ENCODE results near the gene FGF5. TPM values are rescaled to one million over a fixed set of nuclear protein-coding genes. Genes with fewer than 3 reads are reported as not detected.
A peak's percentile ranks its signal among the peaks of the same experiment; 100 is the strongest.

Gene FGF5
- total RNA-seq, 1 donor from 2014 or later, result not detected

- DNase-seq, result peak; percentile 93
- peaks cover 6% of the 10 kb centered on the region for H3K4me1 ChIP-seq
- H3K36me3 ChIP-seq, result no peaks in the 10 kb centered on the region
- H3K27ac ChIP-seq, result no peak within 1 kb of the TSS
- peak; percentile 98 for ATAC-seq
- H3K4me3 ChIP-seq, result peak within 1 kb of the TSS; percentile 53
- peaks cover 5% of the 10 kb centered on the region for H3K27me3 ChIP-seq
- intact Hi-C loops (cut with DNase I), result no loop called here
- TF ChIP-seq CTCF (IDR thresholded peaks at IDR 0.05), result peak; percentile 42
- no peaks in the 10 kb centered on the region for H3K9me3 ChIP-seq
Observed at GRCh38 chr4:80335554-80336358, 69.3 kb downstream of the FGF5 start, which contains the start of gene CFAP299. CFAP299 (plus strand) TSS chr4:80335730.

GRCh38 chr4:80336582-80336981, 70.1 kb downstream of the FGF5 start:
- H3K4me3 ChIP-seq, result peak overlapping the region; percentile 53
- H3K36me3 ChIP-seq, result no peaks in the 10 kb centered on the region
- ATAC-seq (peak; percentile 73), DNase-seq (peak; percentile 51)
- TF ChIP-seq CTCF (IDR thresholded peaks at IDR 0.05), result peak; percentile 10
- no peaks in the 10 kb centered on the region for H3K9me3 ChIP-seq
- peaks cover 6% of the 10 kb centered on the region for H3K4me1 ChIP-seq
- no peak overlapping the region for H3K27ac ChIP-seq
- H3K27me3 ChIP-seq, result peaks cover 5% of the 10 kb centered on the region
- intact Hi-C loops (cut with DNase I), result no loop called here

GRCh38 chr4:80340036-80340435, 73.6 kb downstream of the FGF5 start:
- Histone ChIP-seq H3K4me1 (peaks cover 6% of the 10 kb centered on the region), H3K4me3 (no peak overlapping the region), H3K9me3 (no peaks in the 10 kb centered on the region), H3K27me3 (peaks cover 5% of the 10 kb centered on the region), H3K36me3 (no peaks in the 10 kb centered on the region), H3K27ac (no peak overlapping the region)
- no peak for ATAC-seq
- no peak for DNase-seq
- TF ChIP-seq CTCF (IDR thresholded peaks at IDR 0.05), result no peak
- intact Hi-C loops (cut with DNase I), result no loop called here

Other genes starting within 250 kb of the FGF5 start
- gene ANTXR2, start 193.4 kb upstream of the FGF5 start, total RNA-seq, result 67.4 TPM
- gene PRDM8, start 69.2 kb upstream of the FGF5 start, total RNA-seq, result 1.7 TPM
- not detected for gene CFAP299, start 69.1 kb downstream of the FGF5 start, total RNA-seq